C4-2B (cell line): ENCODE measurements around the gene CHST11.

Source experiments
- CTCF ChIP-seq: fragments of 450-650 bp; conservative IDR thresholded peaks from 2 replicates; pipeline ENCODE4 v1.5.1; 2017; ENCODE audit warnings: mild to moderate bottlenecking
- ZFX ChIP-seq: fragments of 450-650 bp; IDR thresholded peaks from 2 replicates; pipeline ENCODE4 v1.6.1; 2017

- TF ChIP-seq CTCF, result no peak
- TF ChIP-seq ZFX, result no peak
These were observed 264.3 kb downstream of the CHST11 start for GRCh38 chr12:104721039-104721405.
